GM18858 (cell line): Measurements from ENCODE around the gene ROR2.

Experiments
- ATAC-seq: cut with Tn5 transposase; IDR thresholded peaks from one replicate; pipeline ENCODE4 v1.9.1; 2021; ENCODE audit not compliant: unreplicated experiment

ROR2 gene

DNA sequence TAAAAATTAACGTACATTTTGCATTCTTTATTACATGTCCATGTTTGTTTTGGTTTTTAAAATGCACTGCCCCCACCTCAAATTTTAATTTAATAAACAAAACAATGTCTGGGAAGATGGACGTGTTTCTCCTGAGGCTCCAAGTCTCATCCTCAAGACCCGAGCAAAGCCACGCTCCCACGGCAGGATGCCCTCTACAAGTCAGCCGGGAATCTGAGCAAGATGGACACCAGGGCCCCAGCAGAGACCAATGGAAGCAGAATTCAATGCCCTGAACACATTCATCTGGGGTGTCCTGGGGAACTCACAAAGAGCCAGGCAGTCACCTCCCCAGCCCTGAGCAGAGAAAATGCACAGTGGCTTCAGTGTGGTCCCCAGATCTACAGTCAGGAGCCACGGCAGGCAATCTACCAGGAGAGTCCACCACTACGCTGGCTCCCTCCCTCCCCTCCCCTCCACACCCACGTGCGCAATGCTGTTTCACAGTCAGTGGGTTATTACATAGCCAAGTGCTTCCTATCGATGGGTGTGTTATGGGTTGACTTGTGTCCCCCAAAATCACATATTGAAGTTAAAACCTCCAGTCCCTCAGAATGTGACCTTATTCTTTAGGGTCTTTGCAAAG, 129.8 kb downstream of the ROR2 start:
- ATAC-seq, result no peak

GRCh38 chr9:91818647-91819403, 131.2 kb downstream of the ROR2 start:
- ATAC-seq, result no peak

GRCh38 chr9:91818225-91818585, 131.8 kb downstream of the ROR2 start:
- ATAC-seq, result no peak

DNA sequence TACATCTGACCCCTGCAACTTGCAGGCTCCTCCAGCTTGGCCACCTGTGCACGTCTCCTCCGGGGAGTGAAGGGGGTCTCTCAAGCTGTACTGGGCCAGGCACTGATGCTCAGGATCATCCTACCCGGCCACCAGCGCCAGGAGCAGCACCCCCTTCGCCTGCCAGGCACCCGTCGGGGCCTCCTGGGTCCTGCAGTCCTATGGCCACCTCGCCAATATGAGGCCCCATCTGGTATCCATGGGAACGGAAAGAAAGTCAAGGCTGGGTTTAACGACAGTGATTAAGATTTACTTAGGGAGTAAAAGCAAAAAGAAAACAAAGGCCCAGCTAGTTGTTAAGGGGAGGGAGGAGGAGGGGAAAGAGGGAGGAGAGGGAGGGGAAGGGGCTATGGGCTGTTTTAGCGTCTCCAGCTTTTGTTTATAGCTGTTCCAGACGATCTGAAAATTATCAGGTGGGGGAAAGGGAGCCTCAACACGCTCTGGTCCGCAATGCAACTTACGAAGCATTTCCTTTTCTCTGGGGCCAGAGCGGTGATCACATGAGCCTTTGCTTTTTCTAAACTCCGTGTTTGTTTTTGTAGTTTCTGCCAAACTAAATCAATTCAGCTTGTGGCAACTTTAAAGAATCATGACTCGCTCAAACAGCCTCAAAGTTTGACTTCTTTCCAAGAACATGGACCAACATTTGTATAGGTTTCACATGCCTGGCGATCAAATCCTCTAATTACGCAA, 132.4 kb downstream of the ROR2 start:
- no peak for ATAC-seq

GRCh38 chr9:91817106-91817492, 132.9 kb downstream of the ROR2 start:
- ATAC-seq, result no peak

GRCh38 chr9:91816356-91816755, 133.7 kb downstream of the ROR2 start:
- no peak for ATAC-seq

GRCh38 chr9:91815896-91816295, 134.1 kb downstream of the ROR2 start:
- ATAC-seq, result no peak

GRCh38 chr9:91814753-91815152, 135.3 kb downstream of the ROR2 start:
- no peak for ATAC-seq

- ATAC-seq, result no peak
Measured at GRCh38 chr9:91814201-91814600, 135.8 kb downstream of the ROR2 start.

- no peak for ATAC-seq
Measured at GRCh38 chr9:91813176-91813795, 136.7 kb downstream of the ROR2 start.

- ATAC-seq, result no peak
Measured at GRCh38 chr9:91812191-91812590, 137.8 kb downstream of the ROR2 start.

DNA sequence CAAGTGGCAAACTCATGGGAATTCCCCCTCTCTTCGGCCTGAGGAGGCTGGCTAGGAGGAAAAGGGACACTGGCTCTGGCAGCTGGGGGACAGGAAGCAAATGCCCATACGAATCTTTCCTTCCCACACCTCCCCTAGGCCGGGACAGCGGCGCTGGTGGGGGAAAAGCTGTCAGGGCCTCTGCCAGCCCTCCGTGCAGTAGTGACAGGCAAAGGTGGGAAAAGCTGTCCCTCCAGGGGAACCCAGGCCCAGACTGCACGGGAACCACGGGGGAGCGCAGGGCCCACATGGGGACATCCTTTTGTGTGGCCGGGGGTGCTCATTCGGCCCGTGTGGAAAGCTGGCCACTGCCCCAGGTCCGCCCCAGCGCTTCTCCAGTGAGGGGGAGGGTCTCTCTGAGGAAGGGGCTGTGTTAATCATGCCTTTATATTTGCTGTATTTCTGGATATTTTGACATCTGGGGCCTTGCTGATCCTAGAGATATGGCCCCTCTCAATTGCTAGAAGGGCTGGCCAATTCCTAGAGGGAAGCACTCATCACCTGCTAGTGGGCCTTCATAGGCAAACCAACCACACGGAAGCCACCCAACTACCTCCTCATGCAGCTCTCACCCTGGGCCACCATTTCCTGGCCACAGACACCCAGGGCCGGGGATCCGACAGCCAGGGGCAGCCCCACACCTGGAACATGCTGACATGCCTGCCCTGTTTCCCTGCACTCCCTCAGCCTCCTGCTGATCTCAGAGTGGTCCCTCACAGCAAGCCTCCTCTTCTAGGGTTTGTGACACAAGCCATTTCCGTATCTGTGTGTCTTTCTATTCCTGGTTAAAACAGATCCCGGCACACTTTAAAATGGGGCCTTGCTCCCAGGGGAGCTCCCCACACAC, 138.8 kb downstream of the ROR2 start:
- no peak for ATAC-seq

GRCh38 chr9:91810286-91810905, 139.6 kb downstream of the ROR2 start:
- ATAC-seq, result no peak

DNA sequence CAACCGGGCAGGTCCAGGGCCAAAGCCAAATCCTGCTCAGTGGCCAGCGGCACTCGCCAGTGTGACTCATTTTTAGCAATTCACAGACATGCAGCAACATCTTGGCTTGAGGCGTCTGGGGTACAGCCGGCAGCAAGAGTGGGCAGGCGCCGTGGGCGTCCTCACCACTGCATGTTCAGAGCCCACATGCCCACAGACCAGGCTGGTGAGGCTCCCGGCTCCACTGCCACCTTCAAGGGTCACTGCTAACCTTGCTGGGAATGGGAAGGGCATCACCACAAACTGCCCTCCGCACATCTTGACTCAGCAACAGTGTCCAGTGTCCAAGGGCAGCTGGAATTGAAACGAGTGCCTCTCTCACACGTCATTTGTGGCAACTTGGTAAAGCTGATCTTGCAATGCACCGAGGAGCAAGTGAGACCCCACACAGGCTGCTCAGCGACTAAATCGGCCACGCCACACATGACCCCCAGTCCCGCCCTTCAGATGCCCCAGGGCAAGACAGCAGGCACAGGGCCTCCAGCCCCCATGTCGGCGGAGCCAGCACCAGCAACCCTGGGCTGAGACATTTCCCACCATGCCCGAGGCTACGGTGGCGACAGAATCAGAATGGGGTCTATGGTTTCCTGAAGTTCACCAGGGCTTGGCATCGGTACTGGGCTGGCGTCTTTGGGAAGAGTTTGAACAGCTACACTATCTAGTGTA, 140.3 kb downstream of the ROR2 start:
- no peak for ATAC-seq

DNA sequence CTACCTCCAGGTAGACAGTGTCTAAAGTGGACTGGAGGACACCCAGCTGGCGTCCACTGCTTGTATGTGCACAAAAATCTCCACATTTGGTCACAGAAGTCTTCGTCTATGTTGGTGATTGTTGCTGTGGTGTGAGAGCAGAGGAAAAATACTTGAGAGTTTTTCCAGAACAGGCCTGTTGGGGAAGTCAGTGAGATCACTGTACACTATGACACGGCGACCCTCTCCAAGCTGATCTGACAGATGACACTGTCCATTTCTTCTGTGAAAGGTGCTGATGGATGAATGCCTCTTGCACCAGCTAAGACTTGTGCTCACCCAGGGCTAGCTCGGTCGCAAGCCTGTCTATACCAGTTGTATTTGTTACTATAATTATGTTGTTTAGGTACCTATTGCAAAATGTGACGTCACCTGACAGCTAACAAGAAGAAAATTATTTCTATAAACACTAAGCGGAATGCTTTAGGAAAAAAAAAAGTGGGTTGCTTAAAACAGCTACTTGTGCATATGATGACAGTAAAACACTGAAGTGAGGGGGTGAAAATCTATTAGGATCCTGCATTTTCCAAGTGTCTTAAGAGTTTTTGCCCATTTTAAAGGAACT, 142.3 kb downstream of the ROR2 start:
- ATAC-seq, result no peak

DNA sequence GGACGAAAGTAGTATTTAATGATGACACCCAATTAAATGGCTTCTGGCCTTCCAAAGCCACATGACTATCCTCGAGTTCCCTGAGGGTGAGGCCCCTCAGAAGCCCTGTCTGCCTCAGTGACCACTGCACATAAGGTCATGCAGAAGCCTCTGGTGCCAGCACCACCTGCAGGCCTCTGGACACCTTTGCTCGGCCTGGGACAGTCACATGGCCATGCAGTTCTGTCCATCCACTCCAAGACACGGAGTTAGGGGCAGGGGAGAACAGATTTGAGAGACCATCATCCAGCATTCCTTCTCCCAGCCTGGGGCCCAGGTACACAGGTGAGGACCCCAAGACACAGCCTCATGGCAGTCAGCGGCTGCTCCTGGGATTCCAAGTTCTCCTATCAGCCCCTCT, 145.0 kb downstream of the ROR2 start:
- ATAC-seq, result no peak

DNA sequence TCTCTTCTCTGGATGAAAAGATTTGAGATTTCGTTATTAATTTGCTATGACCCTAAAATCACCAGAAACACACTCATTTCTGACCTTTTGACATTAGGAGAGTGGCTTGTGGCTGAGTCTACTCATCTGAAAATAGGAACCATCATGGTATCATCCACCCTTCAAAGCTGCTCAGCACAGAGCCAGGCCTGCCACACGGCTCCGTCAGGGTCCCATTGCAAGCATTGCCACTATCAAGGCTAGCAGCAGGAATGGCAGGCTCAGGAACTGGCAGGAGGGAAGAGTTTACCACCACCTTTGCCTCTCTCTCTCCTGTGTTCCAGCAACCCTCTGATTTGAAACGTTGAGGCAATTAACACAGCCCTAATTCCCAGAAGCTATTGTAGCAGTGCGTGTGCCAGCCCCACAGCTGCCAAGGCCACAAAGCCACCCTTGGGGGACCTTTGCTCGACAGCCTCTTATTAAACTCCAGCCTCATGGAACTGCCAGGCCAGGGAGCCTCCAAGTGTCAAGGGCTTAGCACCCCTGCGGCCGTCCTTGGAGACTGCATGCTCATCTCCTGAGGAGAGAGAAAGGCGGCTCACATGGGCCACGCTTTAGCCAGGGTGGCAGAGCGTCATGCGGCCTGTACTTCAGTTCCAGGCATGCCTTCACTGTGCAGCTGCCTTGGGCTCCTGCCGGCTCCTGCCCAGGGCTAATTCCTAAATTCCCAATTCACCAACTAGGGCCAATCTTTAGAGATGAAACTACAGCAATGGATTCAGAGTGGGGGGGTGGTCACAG, 145.9 kb downstream of the ROR2 start:
- ATAC-seq, result no peak

DNA sequence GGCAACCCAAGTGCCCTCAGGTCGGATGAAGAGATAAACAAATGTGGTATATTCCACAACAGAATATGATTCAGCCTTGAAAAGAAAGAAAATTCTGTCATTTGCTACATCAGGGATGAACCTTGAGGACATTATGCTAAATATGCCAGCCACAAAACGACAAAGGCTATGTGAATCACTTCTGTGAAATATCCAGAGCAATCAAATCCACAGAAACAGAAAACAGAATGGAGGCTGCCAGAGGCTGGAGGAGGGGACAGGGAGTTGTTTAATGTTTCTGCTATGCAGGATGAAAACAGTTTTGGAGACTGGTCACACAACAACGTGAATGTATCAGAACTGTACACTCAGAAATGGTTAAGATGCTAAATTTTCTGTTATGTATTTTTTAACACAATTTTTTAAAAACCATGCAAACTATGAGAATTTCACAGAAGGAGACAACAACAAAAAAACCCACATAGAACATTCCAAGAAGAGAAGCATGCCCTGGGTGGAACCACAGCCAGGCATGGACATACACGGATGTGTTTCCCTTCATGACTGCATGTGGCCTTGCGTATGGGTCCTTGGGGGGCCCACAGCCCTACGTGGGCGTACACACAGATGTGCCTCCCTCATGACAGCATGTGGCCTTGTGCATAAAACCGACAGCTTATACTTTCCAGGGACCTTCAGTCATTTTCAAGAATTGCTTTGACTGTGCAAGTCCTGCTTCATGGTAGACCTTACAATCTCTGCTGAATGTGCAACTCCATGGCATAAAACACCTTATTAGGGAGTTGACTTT, 146.7 kb downstream of the ROR2 start:
- ATAC-seq, result no peak
